RWPE1 (cell line): ENCODE results near the gene SCTR.

Experiments used
- CTCF ChIA-PET: fragments of 350-600 bp; sonication (Branson Sonifier 250); formaldehyde crosslinking; extraction: SDS; loops from one replicate; lab custom pipeline; 2021; lab: Yijun Ruan, JAX
- POLR2A ChIA-PET: fragments of 400-600 bp; formaldehyde crosslinking; extraction: SDS; loops from one replicate; lab custom pipeline; 2020; ENCODE audit warnings: antibody characterized with exemption; ENCODE audit not compliant: low non-redundant PET; lab: Yijun Ruan, JAX
- DNase-seq: peaks from one replicate; pipeline ENCODE4 v3.0.0; 2012; ENCODE audit warnings: low spot score
- H3K27ac ChIP-seq: fragments of 450-650 bp; 2 replicates; pipeline ENCODE4 v1.5.1; 2017
- TF ChIP-seq, protein P1 (sequence below): fragments of 450-650 bp; conservative IDR thresholded peaks from 2 replicates; pipeline ENCODE4 v1.5.1; 2017; ENCODE audit warnings: low read depth, mild to moderate bottlenecking

SCTR gene

DNA sequence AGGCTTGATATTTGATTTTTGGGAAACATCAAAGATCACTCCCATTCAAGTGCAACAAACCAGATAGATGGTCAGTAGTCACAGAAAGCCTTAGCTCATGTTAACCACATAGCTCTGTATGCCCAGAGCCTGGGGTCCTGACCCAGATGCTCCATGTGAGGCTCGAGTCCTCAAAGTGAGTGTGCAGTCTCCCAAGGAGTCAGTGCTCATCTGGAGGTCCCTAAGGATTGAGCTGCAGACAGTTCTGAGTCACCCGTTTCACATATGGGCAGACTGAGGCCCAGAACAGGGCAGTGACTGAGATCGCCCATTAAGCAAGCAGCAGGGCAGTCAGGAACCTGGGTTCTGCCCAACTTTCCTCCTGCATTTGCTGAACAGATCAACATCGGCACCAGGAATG is 83.4 kb downstream of the SCTR start:
- ChIA-PET POLR2A (no interaction called here), CTCF (interaction anchor here (0.7 kb wide), 1 partner anchor 25 kb away, joined by 3 read pairs; no protein-coding TSS in a partner anchor)
- H3K27ac ChIP-seq = no peak overlapping the region
- DNase-seq = no peak
- TF ChIP-seq, protein P1, sequence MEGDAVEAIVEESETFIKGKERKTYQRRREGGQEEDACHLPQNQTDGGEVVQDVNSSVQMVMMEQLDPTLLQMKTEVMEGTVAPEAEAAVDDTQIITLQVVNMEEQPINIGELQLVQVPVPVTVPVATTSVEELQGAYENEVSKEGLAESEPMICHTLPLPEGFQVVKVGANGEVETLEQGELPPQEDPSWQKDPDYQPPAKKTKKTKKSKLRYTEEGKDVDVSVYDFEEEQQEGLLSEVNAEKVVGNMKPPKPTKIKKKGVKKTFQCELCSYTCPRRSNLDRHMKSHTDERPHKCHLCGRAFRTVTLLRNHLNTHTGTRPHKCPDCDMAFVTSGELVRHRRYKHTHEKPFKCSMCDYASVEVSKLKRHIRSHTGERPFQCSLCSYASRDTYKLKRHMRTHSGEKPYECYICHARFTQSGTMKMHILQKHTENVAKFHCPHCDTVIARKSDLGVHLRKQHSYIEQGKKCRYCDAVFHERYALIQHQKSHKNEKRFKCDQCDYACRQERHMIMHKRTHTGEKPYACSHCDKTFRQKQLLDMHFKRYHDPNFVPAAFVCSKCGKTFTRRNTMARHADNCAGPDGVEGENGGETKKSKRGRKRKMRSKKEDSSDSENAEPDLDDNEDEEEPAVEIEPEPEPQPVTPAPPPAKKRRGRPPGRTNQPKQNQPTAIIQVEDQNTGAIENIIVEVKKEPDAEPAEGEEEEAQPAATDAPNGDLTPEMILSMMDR = no peak

GRCh38 chr2:119440501-119440870 is 83.8 kb downstream of the SCTR start:
- H3K27ac ChIP-seq = no peak overlapping the region
- POLR2A ChIA-PET = no interaction called here
- no peak for DNase-seq
- CTCF ChIA-PET = interaction anchor here (0.7 kb wide), 1 partner anchor 26 kb away, joined by 3 read pairs; no protein-coding TSS in a partner anchor
- TF ChIP-seq, protein P1 = no peak

DNA sequence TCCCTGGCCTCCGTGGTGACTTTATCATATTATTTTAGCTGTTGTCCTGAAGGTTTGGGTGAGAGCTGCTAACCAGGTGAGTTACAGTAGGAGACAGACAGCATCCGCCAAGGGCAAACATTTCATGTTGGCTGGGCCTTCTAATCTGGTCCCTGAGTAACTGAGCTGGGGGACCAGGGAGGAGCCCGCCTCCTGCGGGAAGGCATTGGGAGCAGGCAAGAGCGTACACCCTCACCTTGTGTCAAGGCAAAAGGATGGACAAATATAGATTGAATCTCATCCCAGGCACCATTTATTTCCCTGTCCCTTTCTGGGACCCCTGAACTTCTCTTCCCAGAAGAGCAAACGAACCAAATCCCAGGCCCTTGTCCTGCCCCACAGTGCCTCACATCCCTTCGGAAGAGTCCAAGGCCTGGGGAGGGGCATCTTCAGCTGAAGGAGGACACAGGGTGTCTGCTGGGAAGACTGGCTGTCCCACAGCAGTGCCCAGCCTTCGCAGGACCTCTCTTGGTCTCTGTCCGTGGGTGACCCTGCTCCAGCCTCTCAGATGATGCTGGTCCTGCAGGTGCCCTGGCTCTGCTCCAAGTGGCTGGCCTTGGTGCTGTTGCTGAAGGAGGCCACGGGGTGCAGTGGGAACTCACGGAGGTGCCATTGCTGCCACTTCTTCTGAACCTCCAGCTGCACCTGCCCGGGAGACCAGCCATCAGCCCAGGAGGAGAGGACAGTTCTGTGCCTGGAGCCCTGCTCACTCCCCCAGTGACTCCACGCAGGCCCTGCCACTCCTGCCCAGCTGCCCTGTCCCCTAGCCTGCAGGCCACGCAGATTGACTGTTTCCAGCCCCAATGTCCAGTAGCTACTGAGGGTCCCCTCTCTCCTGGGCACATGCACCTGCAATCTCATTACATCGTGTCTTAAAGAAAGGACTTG is 84.4 kb downstream of the SCTR start:
- TF ChIP-seq, protein P1 = no peak
- CTCF ChIA-PET = no interaction called here
- POLR2A ChIA-PET = no interaction called here
- no peak overlapping the region for H3K27ac ChIP-seq
- no peak for DNase-seq

GRCh38 chr2:119438726-119439284 is 85.5 kb downstream of the SCTR start:
- CTCF ChIA-PET = interaction anchor here (0.6 kb wide), 2 partner anchors 1052 to 1380 kb away, joined by 3 read pairs; no protein-coding TSS in a partner anchor

DNA sequence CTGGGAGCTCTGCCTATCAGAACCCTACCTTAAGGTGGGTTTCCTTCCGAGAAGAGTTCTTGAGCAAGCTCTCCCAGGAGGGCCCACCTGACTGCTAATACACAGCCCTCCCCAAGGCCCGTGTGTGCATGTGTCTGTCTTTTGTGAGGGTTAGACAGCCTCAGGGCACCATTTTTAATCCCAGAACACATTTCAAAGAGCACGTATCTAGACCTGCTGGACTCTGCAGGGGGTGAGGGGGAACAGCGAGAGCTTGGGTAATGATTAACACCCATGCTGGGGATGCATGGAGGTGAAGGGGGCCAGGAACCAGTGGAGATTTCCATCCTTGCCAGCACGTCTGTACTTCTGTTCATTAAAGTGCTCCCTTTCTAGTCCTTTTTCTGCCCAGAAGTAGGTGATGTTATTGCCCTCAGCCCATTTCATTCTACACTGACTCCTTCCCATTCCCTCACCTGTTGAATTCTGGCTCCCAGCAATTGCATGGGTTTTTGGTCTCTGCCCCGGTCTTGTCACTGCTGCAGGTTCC is 86.1 kb downstream of the SCTR start:
- no peak overlapping the region for H3K27ac ChIP-seq
- TF ChIP-seq, protein P1 = no peak
- ChIA-PET CTCF (interaction anchor here (0.6 kb wide), 1 partner anchor 1051 kb away, joined by 3 read pairs; no protein-coding TSS in a partner anchor), POLR2A (no interaction called here)
- no peak for DNase-seq

More at GRCh38 chr2:119438726-119439284, 85.5 kb downstream of the SCTR start:
- H3K27ac ChIP-seq = no peak overlapping the region
- TF ChIP-seq, protein P1 = no peak
- DNase-seq = no peak
- POLR2A ChIA-PET = no interaction called here
